ENCODE measurements around the gene C2CD4B. TPM values are rescaled to one million over a fixed set of nuclear protein-coding genes. Genes with fewer than 3 reads are reported as not detected.

The C2CD4B gene
- total RNA-seq, 1 donor from 2014 or later, result 0.53 TPM

- H3K36me3 Mint-ChIP-seq (ENCODE audit: insufficient read depth), result peaks cover 24% of the 10 kb centered on the region
- H3K27ac Mint-ChIP-seq, result peak overlapping the region; percentile 100
- no peak for DNase-seq (ENCODE audit: low spot score, unreplicated experiment)
- peaks cover 22% of the 10 kb centered on the region for H3K4me1 Mint-ChIP-seq (ENCODE audit: low read depth)
- H3K4me3 Mint-ChIP-seq (ENCODE audit: low read depth), result peak overlapping the region; percentile 55
- H3K27me3 Mint-ChIP-seq, result no peaks in the 10 kb centered on the region
- peaks cover 51% of the 10 kb centered on the region for H3K9me3 Mint-ChIP-seq (ENCODE audit: low read depth)
- TF ChIP-seq CTCF (IDR thresholded peaks at IDR 0.05; ENCODE audit: unreplicated experiment), result no peak
Observed at GRCh38 chr15:62208884-62209283, 43.8 kb upstream of the C2CD4B start.

GRCh38 chr15:62208367-62208766, 43.3 kb upstream of the C2CD4B start:
- Mint-ChIP-seq H3K4me1 (ENCODE audit: low read depth) (peaks cover 22% of the 10 kb centered on the region), H3K4me3 (ENCODE audit: low read depth) (no peak overlapping the region), H3K27me3 (no peaks in the 10 kb centered on the region), H3K27ac (peak overlapping the region; percentile 100), H3K9me3 (ENCODE audit: low read depth) (peaks cover 48% of the 10 kb centered on the region), H3K36me3 (ENCODE audit: insufficient read depth) (peaks cover 20% of the 10 kb centered on the region)
- no peak for TF ChIP-seq CTCF (IDR thresholded peaks at IDR 0.05; ENCODE audit: unreplicated experiment)
- DNase-seq (ENCODE audit: low spot score, unreplicated experiment), result no peak

DNA sequence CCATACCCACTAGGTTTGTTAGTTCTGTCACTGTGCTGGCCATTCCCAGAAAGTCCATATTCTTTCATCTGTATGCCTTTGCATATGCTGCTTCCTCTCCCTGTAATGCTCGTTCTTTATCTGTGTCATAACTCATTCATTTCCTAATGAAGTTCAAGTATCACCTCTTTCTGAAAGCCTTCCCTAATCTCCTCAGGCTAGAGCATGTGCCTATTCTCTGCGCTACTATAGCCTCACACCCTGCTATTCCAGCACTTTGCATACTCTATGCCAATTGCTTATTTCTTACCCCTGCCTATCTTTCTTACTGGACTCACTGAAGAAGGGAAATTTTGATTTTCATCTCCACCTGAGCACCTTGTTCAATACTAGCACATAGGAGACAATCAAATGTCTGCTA, 25.6 kb upstream of the C2CD4B start:
- Mint-ChIP-seq H3K9me3 (ENCODE audit: low read depth) (no peaks in the 10 kb centered on the region), H3K27ac (no peak overlapping the region), H3K27me3 (peaks cover 6% of the 10 kb centered on the region), H3K36me3 (ENCODE audit: insufficient read depth) (no peaks in the 10 kb centered on the region), H3K4me3 (ENCODE audit: low read depth) (no peak overlapping the region), H3K4me1 (ENCODE audit: low read depth) (no peaks in the 10 kb centered on the region)
- no peak for TF ChIP-seq CTCF (IDR thresholded peaks at IDR 0.05; ENCODE audit: unreplicated experiment)
- no peak for DNase-seq (ENCODE audit: low spot score, unreplicated experiment)

- no peak for TF ChIP-seq CTCF (IDR thresholded peaks at IDR 0.05; ENCODE audit: unreplicated experiment)
- Mint-ChIP-seq H3K27ac (no peak overlapping the region), H3K4me3 (ENCODE audit: low read depth) (no peak overlapping the region), H3K27me3 (peaks cover 6% of the 10 kb centered on the region), H3K36me3 (ENCODE audit: insufficient read depth) (no peaks in the 10 kb centered on the region), H3K4me1 (ENCODE audit: low read depth) (no peaks in the 10 kb centered on the region), H3K9me3 (ENCODE audit: low read depth) (no peaks in the 10 kb centered on the region)
- no peak for DNase-seq (ENCODE audit: low spot score, unreplicated experiment)
Observed at GRCh38 chr15:62190274-62190673, 25.2 kb upstream of the C2CD4B start.

- Mint-ChIP-seq H3K9me3 (ENCODE audit: low read depth) (no peaks in the 10 kb centered on the region), H3K4me1 (ENCODE audit: low read depth) (no peaks in the 10 kb centered on the region), H3K4me3 (ENCODE audit: low read depth) (no peak overlapping the region), H3K27ac (no peak overlapping the region), H3K27me3 (peaks cover 6% of the 10 kb centered on the region), H3K36me3 (ENCODE audit: insufficient read depth) (no peaks in the 10 kb centered on the region)
- DNase-seq (ENCODE audit: low spot score, unreplicated experiment), result no peak
- no peak for TF ChIP-seq CTCF (IDR thresholded peaks at IDR 0.05; ENCODE audit: unreplicated experiment)
Observed at GRCh38 chr15:62188744-62189143, 23.7 kb upstream of the C2CD4B start.
